Osteocyte (in vitro differentiated cells): Measurements from ENCODE around the gene VSTM1. TPM values are rescaled to one million over a fixed set of nuclear protein-coding genes. Genes with fewer than 3 reads are reported as not detected.

Experiments
- DNase-seq: peaks from one replicate; pipeline ENCODE4 v3.0.0; 2021; ENCODE audit warnings: mixed read lengths; ENCODE audit not compliant: unreplicated experiment; ENCODE audit errors: extremely low spot score
- H3K27ac Mint-ChIP-seq: one replicate; pipeline ENCODE4 v1.8.0; 2021; ENCODE audit warnings: mild to moderate bottlenecking, mixed read lengths; ENCODE audit not compliant: unreplicated experiment
- H3K27me3 Mint-ChIP-seq: one replicate; pipeline ENCODE4 v1.8.0; 2021; ENCODE audit warnings: mixed read lengths; ENCODE audit not compliant: unreplicated experiment
- H3K36me3 Mint-ChIP-seq: one replicate; pipeline ENCODE4 v1.8.0; 2021; ENCODE audit warnings: mixed read lengths; ENCODE audit not compliant: unreplicated experiment
- H3K4me1 Mint-ChIP-seq: one replicate; pipeline ENCODE4 v1.8.0; 2021; ENCODE audit warnings: mixed read lengths; ENCODE audit not compliant: unreplicated experiment
- H3K4me3 Mint-ChIP-seq: one replicate; pipeline ENCODE4 v1.8.0; 2021; ENCODE audit warnings: mild to moderate bottlenecking, moderate library complexity, mixed read lengths; ENCODE audit not compliant: unreplicated experiment
- H3K9me3 Mint-ChIP-seq: one replicate; pipeline ENCODE4 v1.8.0; 2021; ENCODE audit warnings: mixed read lengths; ENCODE audit not compliant: unreplicated experiment
- total RNA-seq: library from RNA; stranded (reverse); gene quantifications from 2 replicates; pipeline ENCODE4 v1.2.1, GENCODE V29; 2021
- TF ChIP-seq, protein P1 (sequence below): fragments of 200-600 bp; sonication (generic); IDR thresholded peaks from 2 replicates; pipeline ENCODE4 v1.5.0; 2021; ENCODE audit warnings: antibody characterized with exemption, mild to moderate bottlenecking, moderate library complexity

VSTM1 gene
- total RNA-seq, 1 donor from 2014 or later = not detected

DNA sequence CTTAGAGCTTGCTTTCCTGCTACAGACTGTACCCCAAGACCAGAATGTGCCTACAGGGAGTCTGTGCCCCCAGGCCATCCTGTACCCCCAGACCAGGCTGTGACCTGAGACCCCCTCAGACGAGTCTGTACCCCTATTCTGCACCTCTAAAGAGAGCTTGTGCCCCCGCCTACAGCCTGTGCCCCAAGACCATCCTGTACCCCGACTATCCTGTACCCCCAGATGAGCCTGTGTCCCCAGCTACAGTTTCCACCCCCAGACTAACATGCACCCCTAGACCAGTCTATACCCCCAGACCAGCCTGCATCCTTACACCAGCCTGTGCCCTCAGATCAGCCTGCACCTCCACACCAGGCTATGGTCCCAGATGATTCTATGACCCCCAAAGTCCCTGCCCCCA is 70.2 kb downstream of the VSTM1 start:
- Mint-ChIP-seq H3K27ac (no peak overlapping the region), H3K4me1 (peaks cover 9% of the 10 kb centered on the region), H3K27me3 (no peaks in the 10 kb centered on the region), H3K36me3 (no peaks in the 10 kb centered on the region), H3K9me3 (no peaks in the 10 kb centered on the region), H3K4me3 (no peak overlapping the region)
- DNase-seq = no peak
- TF ChIP-seq, protein P1, sequence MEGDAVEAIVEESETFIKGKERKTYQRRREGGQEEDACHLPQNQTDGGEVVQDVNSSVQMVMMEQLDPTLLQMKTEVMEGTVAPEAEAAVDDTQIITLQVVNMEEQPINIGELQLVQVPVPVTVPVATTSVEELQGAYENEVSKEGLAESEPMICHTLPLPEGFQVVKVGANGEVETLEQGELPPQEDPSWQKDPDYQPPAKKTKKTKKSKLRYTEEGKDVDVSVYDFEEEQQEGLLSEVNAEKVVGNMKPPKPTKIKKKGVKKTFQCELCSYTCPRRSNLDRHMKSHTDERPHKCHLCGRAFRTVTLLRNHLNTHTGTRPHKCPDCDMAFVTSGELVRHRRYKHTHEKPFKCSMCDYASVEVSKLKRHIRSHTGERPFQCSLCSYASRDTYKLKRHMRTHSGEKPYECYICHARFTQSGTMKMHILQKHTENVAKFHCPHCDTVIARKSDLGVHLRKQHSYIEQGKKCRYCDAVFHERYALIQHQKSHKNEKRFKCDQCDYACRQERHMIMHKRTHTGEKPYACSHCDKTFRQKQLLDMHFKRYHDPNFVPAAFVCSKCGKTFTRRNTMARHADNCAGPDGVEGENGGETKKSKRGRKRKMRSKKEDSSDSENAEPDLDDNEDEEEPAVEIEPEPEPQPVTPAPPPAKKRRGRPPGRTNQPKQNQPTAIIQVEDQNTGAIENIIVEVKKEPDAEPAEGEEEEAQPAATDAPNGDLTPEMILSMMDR = no peak

DNA sequence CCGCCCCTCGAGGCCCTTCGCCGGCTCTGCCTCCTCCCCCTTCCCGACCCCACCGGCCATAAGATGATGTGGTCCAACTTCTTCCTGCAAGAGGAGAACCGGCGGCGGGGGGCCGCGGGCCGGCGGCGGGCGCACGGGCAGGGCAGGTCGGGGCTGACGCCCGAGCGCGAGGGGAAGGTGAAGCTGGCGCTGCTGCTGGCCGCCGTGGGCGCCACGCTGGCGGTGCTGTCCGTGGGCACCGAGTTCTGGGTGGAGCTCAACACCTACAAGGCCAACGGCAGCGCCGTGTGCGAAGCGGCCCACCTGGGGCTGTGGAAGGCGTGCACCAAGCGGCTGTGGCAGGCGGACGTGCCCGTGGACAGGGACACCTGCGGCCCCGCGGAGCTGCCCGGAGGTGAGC is 70.9 kb downstream of the VSTM1 start:
- no peak overlapping the region for H3K4me3 Mint-ChIP-seq
- no peaks in the 10 kb centered on the region for H3K9me3 Mint-ChIP-seq
- H3K36me3 Mint-ChIP-seq = no peaks in the 10 kb centered on the region
- H3K27me3 Mint-ChIP-seq = no peaks in the 10 kb centered on the region
- TF ChIP-seq, protein P1 = no peak
- DNase-seq = no peak
- H3K4me1 Mint-ChIP-seq = peaks cover 9% of the 10 kb centered on the region
- no peak overlapping the region for H3K27ac Mint-ChIP-seq

DNA sequence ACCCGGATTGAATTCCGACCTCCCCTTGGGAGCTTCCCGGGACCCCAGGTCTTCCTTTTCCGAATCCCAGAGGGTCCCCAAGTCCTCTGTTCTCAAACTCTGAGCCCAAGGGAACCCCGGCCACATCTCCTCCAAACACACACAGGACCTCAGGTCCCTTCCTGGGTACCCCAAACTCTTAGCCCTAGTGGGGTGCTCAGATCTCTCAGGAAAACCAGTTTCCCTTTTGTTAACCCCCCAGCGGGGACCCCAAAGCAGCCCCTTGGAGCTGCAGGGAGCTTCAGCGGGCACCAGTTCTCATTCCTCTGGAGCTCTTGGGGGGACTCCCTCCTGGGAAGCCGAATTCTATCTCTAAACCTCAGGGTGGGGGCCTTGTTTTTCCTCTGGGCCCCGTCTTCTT is 71.5 kb downstream of the VSTM1 start:
- no peak overlapping the region for H3K27ac Mint-ChIP-seq
- H3K4me3 Mint-ChIP-seq = peak overlapping the region; percentile 56
- H3K27me3 Mint-ChIP-seq = no peaks in the 10 kb centered on the region
- peaks cover 9% of the 10 kb centered on the region for H3K4me1 Mint-ChIP-seq
- no peaks in the 10 kb centered on the region for H3K36me3 Mint-ChIP-seq
- H3K9me3 Mint-ChIP-seq = no peaks in the 10 kb centered on the region
- TF ChIP-seq, protein P1 = no peak
- no peak for DNase-seq

DNA sequence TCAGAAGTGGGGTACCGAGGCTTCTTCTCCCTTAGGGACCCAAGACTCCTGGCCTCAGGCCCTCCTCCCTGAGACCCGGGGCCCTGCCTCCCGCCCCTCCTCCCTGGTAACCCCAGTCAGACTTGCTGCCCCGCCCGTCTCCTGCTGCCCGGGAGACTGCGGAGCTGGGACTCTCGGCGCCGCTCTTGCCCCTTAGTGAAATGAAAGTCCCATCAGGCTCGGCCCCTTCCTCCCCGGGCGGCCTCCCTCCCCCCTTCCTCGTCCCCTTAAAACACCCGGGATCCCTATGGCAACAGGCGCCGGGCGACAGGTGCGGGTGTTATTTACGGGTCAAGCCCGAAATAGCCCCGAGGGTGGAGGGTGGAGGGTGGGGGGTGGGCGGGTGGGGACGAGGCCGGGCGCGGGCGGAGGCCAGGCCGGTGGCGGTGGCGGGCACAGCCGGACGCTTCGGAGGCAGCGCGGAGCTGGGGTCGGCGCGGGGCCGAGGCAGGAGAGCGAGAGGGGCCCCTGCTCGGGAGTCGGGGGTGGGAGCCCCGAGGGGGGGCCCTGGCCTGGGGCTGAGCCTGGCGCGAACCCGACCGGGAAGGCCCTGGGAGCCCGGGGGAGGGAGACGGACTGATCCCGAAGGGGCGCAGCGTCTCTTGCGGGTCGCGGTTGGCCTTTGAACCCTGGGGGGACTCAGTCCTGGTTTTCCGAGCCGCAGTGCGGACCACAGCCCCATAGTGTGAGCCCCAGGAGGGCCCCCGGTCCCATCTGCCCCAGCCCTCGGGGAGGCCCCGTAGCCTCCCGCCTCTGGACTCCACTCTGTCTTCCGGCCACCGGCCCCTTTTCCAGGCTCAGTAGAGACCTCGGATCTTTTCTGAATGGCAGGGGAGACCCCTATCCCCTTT is 72.2 kb downstream of the VSTM1 start, which contains the start of gene CACNG6:
Gene CACNG6, plus strand, starts transcription at position 414 of the 890 bp plus-strand sequence. CDS start 1,241 bp downstream, outside the sequence.
- H3K36me3 Mint-ChIP-seq = no peaks in the 10 kb centered on the region
- no peak within 1 kb of the TSS for H3K27ac Mint-ChIP-seq
- H3K4me3 Mint-ChIP-seq = peak within 1 kb of the TSS; percentile 56
- no peaks in the 10 kb centered on the region for H3K27me3 Mint-ChIP-seq
- DNase-seq = no peak
- H3K9me3 Mint-ChIP-seq = no peaks in the 10 kb centered on the region
- TF ChIP-seq, protein P1 = no peak
- H3K4me1 Mint-ChIP-seq = peaks cover 9% of the 10 kb centered on the region

Other genes with a start within 250 kb of the VSTM1 start
- gene NLRP12, start 239.6 kb downstream of the VSTM1 start, total RNA-seq = not detected in 2 replicates
- gene MYADM, start 196.0 kb downstream of the VSTM1 start, total RNA-seq = 136 and 165 TPM in 2 replicates
- 0.21 and 0.30 TPM in 2 replicates for gene PRKCG, start 181.7 kb downstream of the VSTM1 start, total RNA-seq
- gene CACNG7, start 154.6 kb downstream of the VSTM1 start, total RNA-seq = not detected in 2 replicates
- not detected in 2 replicates for gene CACNG8, start 101.0 kb downstream of the VSTM1 start, total RNA-seq
- gene CACNG6, start 72.3 kb downstream of the VSTM1 start, total RNA-seq = not detected in 2 replicates
- not detected in 2 replicates for gene TARM1, start 17.5 kb upstream of the VSTM1 start, total RNA-seq
- gene OSCAR, start 36.9 kb upstream of the VSTM1 start, total RNA-seq = 0.32 and 0.47 TPM in 2 replicates
- 114 and 132 TPM in 2 replicates for gene NDUFA3, start 39.0 kb upstream of the VSTM1 start, total RNA-seq
- gene TFPT, start 51.8 kb upstream of the VSTM1 start, total RNA-seq = 28.1 and 29.4 TPM in 2 replicates
- 68.4 and 68.9 TPM in 2 replicates for gene PRPF31, start 51.9 kb upstream of the VSTM1 start, total RNA-seq
- 47.1 and 50.5 TPM in 2 replicates for gene CNOT3, start 73.9 kb upstream of the VSTM1 start, total RNA-seq
- gene LENG1, start 95.8 kb upstream of the VSTM1 start, total RNA-seq = 5.6 and 7.1 TPM in 2 replicates
- 2.0 and 2.7 TPM in 2 replicates for gene TMC4, start 109.3 kb upstream of the VSTM1 start, total RNA-seq
- 81.8 and 85.2 TPM in 2 replicates for gene MBOAT7, start 125.7 kb upstream of the VSTM1 start, total RNA-seq
- 51.1 and 53.7 TPM in 2 replicates for gene TSEN34, start 127.4 kb upstream of the VSTM1 start, total RNA-seq
- gene RPS9, start 137.0 kb upstream of the VSTM1 start, total RNA-seq = 1,011 TPM in 2 replicates
- not detected in 2 replicates for gene LILRB3, start 159.1 kb upstream of the VSTM1 start, total RNA-seq
- not detected in 2 replicates for gene LILRA6, start 178.9 kb upstream of the VSTM1 start, total RNA-seq
- gene LILRB5, start 193.4 kb upstream of the VSTM1 start, total RNA-seq = not detected in 2 replicates
- not detected in 2 replicates for gene LILRB2, start 217.2 kb upstream of the VSTM1 start, total RNA-seq
- not detected in 2 replicates for gene LILRA5, start 249.3 kb upstream of the VSTM1 start, total RNA-seq